K562 treated with DMSO at 1 percent for 48 hours (cell line): ENCODE results near the gene COL24A1. TPM values are rescaled to one million over a fixed set of nuclear protein-coding genes. Genes with fewer than 3 reads are reported as not detected.

Source experiments
- total RNA-seq: library from RNA; unstranded; fragments of 300-600 nt; gene quantifications from 2 replicates; pipeline ENCODE4 v1.2.3, GENCODE V29; 2022; ENCODE audit warnings: low replicate concordance; ENCODE audit errors: extremely low read depth

COL24A1 gene
- total RNA-seq, result not detected in 2 replicates

DNA sequence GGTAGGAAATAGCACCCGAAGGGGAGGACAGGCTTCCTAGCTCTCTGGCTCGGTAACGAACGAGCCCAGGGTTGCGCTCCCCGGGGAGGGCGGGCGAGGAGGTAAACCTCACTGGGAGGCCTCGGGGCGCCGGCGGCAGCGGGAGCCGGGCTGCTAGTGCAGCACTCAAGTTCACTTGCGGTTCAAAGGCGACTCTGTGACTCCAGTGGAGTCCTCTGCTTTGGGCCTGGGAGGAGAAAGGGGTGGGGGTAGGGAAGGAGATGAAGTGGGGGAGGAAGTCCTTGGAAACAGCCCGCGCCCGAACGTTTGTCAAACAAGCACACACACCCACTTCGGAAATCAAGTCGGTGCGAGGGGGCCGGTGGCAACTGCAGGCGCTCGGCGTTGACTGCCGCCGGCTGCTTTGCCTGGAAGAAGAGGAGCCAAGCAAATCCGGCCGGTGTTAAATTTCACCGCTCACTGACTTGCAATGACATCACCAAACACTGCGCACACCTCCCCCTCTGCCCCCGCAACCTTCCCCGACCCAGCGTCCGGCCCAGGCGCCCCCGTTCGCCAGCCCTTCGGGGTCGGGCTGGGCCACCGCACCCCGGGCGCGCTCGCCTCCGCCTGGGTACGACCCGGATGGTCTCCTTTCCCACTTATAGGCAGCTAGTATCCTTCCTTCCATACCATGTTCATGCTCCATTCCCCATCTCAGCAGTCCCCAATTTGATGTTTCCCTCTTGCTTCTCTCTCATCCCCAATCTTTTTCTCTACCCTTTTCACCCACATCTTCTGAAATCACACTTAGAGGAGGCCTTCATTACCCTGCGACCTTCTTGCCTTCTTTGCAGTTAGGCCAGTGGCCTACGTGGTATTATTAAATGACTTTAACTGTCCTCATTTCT lies at the start of gene COL24A1:
Gene COL24A1, minus strand, starts transcription at position 207 of the 890 bp plus-strand sequence. CDS start 376 bp downstream, outside the sequence.

DNA sequence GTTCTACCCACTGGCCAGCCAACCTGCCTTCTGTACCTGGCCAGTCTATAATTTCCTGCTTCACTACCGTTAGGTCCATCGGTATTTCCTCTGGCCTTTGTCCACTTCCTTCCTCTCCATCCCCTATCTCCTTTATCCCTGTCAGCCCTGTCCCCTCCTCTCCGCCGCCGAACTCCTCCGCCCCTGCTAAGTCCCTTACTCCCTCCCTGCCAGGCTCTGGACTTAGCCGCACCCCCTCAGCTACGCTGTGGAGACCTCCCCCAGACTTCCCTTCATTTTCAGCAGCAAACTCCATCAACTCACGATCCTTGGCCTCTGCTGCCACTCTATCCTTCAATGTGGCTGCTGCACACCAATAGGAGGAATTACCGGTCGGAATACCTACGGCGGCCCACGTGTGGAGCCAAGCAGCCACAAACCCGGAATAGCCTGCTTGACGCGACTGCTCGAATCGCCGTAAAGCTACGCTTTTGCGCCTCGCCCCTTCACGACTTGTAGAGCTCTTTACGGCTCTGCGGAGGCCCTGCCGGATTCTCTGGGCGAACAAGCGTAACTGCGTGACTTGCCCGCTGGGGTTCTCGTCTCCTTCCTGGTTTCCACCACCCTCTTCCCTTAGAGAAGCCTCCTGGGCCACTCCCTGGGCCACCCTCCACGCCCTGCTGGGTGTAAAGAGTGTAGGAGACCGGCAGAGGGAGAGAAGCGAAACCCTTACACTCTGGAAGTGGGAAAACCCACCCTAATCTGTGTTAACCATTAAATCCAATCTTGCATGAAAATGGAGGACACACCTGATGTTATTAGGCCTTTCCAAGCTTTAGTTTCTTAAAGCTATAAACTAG lies 448.4 kb downstream of the COL24A1 start, which contains the start of gene ZNHIT6:
Gene ZNHIT6, minus strand, starts transcription at position 444 of the 839 bp plus-strand sequence. Its CDS starts 149 bp downstream, at position 295.

Other genes starting within 250 kb of the COL24A1 start
- gene ODF2L, start 239.6 kb upstream of the COL24A1 start, total RNA-seq, result not detected in 2 replicates